C4-2B (cell line): ENCODE results near the gene KRT23.
A peak's percentile ranks its signal among the peaks of the same experiment; 100 is the strongest.

Experiments used
- CTCF ChIP-seq: fragments of 450-650 bp; conservative IDR thresholded peaks from 2 replicates; pipeline ENCODE4 v1.5.1; 2017; ENCODE audit warnings: mild to moderate bottlenecking
- ZFX ChIP-seq: fragments of 450-650 bp; IDR thresholded peaks from 2 replicates; pipeline ENCODE4 v1.6.1; 2017

- TF ChIP-seq CTCF (0 out of 2 replicates have a peak, but pooled peaks have one; percentile 6), ZFX (no peak)
Observed at GRCh38 chr17:40878044-40878443, 59.4 kb downstream of the KRT23 start.
